Measurements from ENCODE around the gene SETMAR. TPM values are rescaled to one million over a fixed set of nuclear protein-coding genes. Genes with fewer than 3 reads are reported as not detected.
"Not testable (repeated sequence)": the region's sequence is repeated elsewhere in the genome, so short reads cannot be mapped to it uniquely, and the experiment has no call there.

SETMAR gene
- total and polyA plus RNA-seq, 2 experiments from 2014 or later: 13.5 to 15.4 TPM

DNA sequence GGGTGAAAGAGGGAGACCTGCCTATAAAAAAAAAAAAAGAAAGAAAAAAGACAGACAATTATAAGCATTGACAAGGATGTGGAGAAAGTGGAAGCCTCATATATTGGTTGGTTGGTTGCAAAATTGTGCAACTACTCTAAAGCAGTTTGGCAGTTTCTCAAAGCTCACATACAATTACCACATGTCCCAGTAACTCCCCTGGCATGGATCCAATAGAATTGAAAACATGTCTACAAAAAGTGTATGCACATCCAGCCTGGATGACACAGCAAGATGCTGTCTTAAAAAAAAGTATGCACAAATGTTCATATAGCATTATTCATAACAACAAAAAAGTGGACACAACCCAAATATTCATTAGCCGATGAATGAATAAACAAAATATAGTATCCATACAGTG, 19.5 kb downstream of the SETMAR start:
- peak; percentile 63 for DNase-seq (ENCODE audit: low spot score)
- no peak for TF ChIP-seq CTCF (IDR thresholded peaks at IDR 0.05; ENCODE audit: poor library complexity)
- no peak for TF ChIP-seq EZH2 (IDR thresholded peaks at IDR 0.05; ENCODE audit: borderline replicate concordance)
- TF ChIP-seq EZH2phosphoT487 (IDR thresholded peaks at IDR 0.05; ENCODE audit: low read depth, severe bottlenecking, unreplicated experiment): no peak
- H3K9me3 ChIP-seq (ENCODE audit: low read depth): peaks cover 6% of the 10 kb centered on the region
- no peaks in the 10 kb centered on the region for H4K20me1 ChIP-seq (ENCODE audit: insufficient read depth, poor library complexity, severe bottlenecking)
- no peaks in the 10 kb centered on the region for H3K9me2 ChIP-seq (replicated peaks; ENCODE audit: insufficient read depth)
- H3K4me3 ChIP-seq: no peak overlapping the region
- no peak overlapping the region for H3K4me2 ChIP-seq
- no peak overlapping the region for H2AFZ ChIP-seq
- H3K4me1 ChIP-seq (ENCODE audit: insufficient read depth): peaks cover 6% of the 10 kb centered on the region
- no peak overlapping the region for H3K27ac ChIP-seq
- 91% methylated on average over 1 of the region's 1 CpG for WGBS (ENCODE audit: low lambda C conversion rate, missing lambda C conversion rate)
- H3K36me3 ChIP-seq (replicated peaks; ENCODE audit: insufficient read depth, low read depth): no peaks in the 10 kb centered on the region
- H3K27me3 ChIP-seq: no peaks in the 10 kb centered on the region
- H3K79me2 ChIP-seq: no peaks in the 10 kb centered on the region

DNA sequence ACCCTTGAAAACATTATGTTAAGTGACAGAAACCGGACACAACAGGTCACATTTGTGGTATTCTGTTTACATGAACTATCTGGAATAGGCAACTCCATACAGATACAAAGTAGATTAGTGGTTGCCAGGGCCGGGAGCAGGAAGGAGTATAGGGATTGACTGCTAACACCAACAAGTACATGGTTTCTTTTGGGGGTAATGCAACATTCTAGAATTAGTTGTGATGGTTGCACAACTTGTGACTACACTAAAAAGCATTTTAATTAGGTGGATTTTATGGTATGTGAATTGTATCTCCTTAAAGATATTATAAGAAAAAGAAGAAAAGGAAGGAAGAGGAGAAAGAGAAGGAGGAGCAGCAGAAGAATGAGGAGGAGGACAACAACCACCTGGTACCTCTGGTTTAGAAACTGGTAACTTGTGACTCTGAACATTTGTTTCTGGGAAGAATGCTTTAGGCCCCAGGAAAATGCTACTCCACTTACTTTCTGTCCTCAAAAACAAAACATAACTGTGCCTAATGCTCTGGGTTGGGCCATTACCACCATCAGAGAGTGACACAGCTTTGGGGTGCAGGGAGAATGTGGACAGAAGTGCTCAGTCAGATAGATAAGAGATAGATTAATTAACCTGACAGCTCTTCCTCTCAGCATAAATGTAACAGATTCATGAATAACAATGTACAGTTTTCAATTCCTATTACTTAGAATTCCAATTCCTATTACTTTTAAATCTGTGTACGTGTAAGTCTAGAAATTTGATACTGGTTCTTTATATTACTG, 20.3 kb downstream of the SETMAR start:
- Histone ChIP-seq H3K27ac (no peak overlapping the region), H3K4me1 (ENCODE audit: insufficient read depth) (peaks cover 6% of the 10 kb centered on the region), H3K9me3 (ENCODE audit: low read depth) (peaks cover 6% of the 10 kb centered on the region), H3K27me3 (no peaks in the 10 kb centered on the region), H4K20me1 (ENCODE audit: insufficient read depth, poor library complexity, severe bottlenecking) (no peaks in the 10 kb centered on the region), H3K79me2 (no peaks in the 10 kb centered on the region), H3K36me3 (replicated peaks; ENCODE audit: insufficient read depth, low read depth) (no peaks in the 10 kb centered on the region), H3K4me2 (no peak overlapping the region), H2AFZ (no peak overlapping the region), H3K9me2 (replicated peaks; ENCODE audit: insufficient read depth) (no peaks in the 10 kb centered on the region), H3K4me3 (no peak overlapping the region)
- TF ChIP-seq EZH2phosphoT487 (IDR thresholded peaks at IDR 0.05; ENCODE audit: low read depth, severe bottlenecking, unreplicated experiment) (no peak), CTCF (IDR thresholded peaks at IDR 0.05; ENCODE audit: poor library complexity) (no peak), EZH2 (IDR thresholded peaks at IDR 0.05; ENCODE audit: borderline replicate concordance) (no peak)
- no peak for DNase-seq (ENCODE audit: low spot score)
- 89% methylated on average over 3 of the region's 3 CpGs for WGBS (ENCODE audit: low lambda C conversion rate, missing lambda C conversion rate)

DNA sequence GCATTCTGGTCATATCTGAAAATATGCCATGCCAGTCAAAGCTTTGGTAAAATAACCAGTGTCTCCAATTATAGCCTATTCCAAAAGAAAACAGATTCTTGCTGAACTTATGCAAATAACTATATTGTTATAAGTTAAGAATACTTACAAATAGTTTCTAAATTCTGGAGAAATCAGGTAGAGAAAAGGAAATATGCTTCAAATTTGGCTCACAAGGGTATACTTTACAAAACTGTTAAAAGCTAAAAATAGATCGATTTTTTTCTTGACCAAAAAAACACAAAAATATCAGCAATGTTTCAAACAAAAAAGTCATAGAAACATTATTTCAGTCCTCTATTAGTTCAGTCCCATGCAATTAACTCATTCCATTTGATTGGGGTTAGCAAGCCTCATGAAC, 23.7 kb downstream of the SETMAR start:
- Histone ChIP-seq H3K36me3 (replicated peaks; ENCODE audit: insufficient read depth, low read depth) (no peaks in the 10 kb centered on the region), H4K20me1 (ENCODE audit: insufficient read depth, poor library complexity, severe bottlenecking) (no peaks in the 10 kb centered on the region), H3K79me2 (no peaks in the 10 kb centered on the region), H3K4me2 (no peak overlapping the region), H3K4me3 (no peak overlapping the region), H3K27ac (no peak overlapping the region), H3K9me3 (ENCODE audit: low read depth) (peaks cover 6% of the 10 kb centered on the region), H3K27me3 (no peaks in the 10 kb centered on the region), H3K4me1 (ENCODE audit: insufficient read depth) (no peaks in the 10 kb centered on the region), H3K9me2 (replicated peaks; ENCODE audit: insufficient read depth) (no peaks in the 10 kb centered on the region), H2AFZ (no peak overlapping the region)
- no peak for DNase-seq (ENCODE audit: low spot score)
- WGBS (ENCODE audit: low lambda C conversion rate, missing lambda C conversion rate): 100% methylated on average over 1 of the region's 1 CpG
- no peak for TF ChIP-seq CTCF (IDR thresholded peaks at IDR 0.05; ENCODE audit: poor library complexity)
- TF ChIP-seq EZH2 (IDR thresholded peaks at IDR 0.05; ENCODE audit: borderline replicate concordance): no peak
- TF ChIP-seq EZH2phosphoT487 (IDR thresholded peaks at IDR 0.05; ENCODE audit: low read depth, severe bottlenecking, unreplicated experiment): no peak

DNA sequence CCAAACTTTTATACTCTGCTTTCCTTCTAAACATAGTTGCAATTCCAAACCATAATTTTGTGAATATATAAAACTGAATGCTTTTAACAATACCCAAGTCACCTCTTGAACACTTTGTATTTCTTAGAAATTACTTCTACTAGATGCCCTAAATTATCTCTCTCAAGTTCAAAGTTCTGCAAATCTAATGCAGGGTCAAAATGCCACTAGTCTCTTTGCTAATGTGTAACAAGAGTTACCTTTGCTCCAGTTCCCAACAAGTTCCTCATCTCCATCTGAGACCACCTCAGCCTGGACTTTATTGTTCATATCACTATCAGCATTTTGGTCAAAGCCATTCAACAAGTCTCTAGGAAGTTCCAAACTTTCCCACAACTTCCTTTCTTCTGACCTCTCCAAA, 26.6 kb downstream of the SETMAR start:
- not testable (repeated sequence) for H4K20me1 ChIP-seq (ENCODE audit: insufficient read depth, poor library complexity, severe bottlenecking); H3K79me2 ChIP-seq; H2AFZ ChIP-seq; H3K4me1 ChIP-seq (ENCODE audit: insufficient read depth); DNase-seq (ENCODE audit: low spot score); H3K27ac ChIP-seq; H3K9me2 ChIP-seq (replicated peaks; ENCODE audit: insufficient read depth); H3K4me2 ChIP-seq; H3K27me3 ChIP-seq; H3K36me3 ChIP-seq (replicated peaks; ENCODE audit: insufficient read depth, low read depth); H3K4me3 ChIP-seq; H3K9me3 ChIP-seq (ENCODE audit: low read depth)

All from hepatocyte (in vitro differentiated cells).